GM12878 (cell line): ENCODE data around the gene CREB3. TPM values are rescaled to one million over a fixed set of nuclear protein-coding genes. Genes with fewer than 3 reads are reported as not detected.

ENCODE experiments used
- ATAC-seq: fragments of 200-7000 bp; cut with Tn5 transposase; 3 replicates; pipeline ENCODE4 v1.9.1; 2020; ENCODE audit warnings: mild to moderate bottlenecking, moderate library complexity
- BruUV-seq: library from RNA; stranded (reverse); fragments of 400-500 nt; replicated peaks from 2 replicates; lab custom pipeline; 2021; lab: Mats Ljungman, UMichigan
- CTCF ChIA-PET: fragments of 300-600 bp; sonication (Branson Sonifier 250); formaldehyde crosslinking; extraction: SDS; loops from one replicate; lab custom pipeline; 2021; ENCODE audit warnings: inconsistent platforms; lab: Yijun Ruan, JAX
- POLR2A ChIA-PET: fragments of 350-600 bp; formaldehyde crosslinking; extraction: SDS; loops from one replicate; lab custom pipeline; 2021; ENCODE audit warnings: inconsistent platforms; lab: Charles Lee
- RAD21 ChIA-PET: fragments of 300-600 bp; sonication (Branson Sonifier 250); formaldehyde crosslinking; loops from one replicate; lab custom pipeline; 2023; ENCODE audit warnings: antibody characterized with exemption; ENCODE audit not compliant: unreplicated experiment; lab: Charles Lee
- SMC1A ChIA-PET: fragments of 300-600 bp; sonication (Branson Sonifier 250); formaldehyde crosslinking; loops from one replicate; lab custom pipeline; 2023; ENCODE audit not compliant: unreplicated experiment, uncharacterized antibody; lab: Charles Lee
- DNase-seq: peaks from one replicate; pipeline ENCODE4 v3.0.0-alpha.2; 2011; ENCODE audit warnings: low read depth, low spot score
- FAIRE-seq: peaks from 3 replicates; lab custom pipeline; 2011; peaks lifted over from hg19 to GRCh38; lab: Jason Lieb, UNC
- H2AFZ ChIP-seq: 2 replicates; pipeline ENCODE4 v1.6.0; 2011; ENCODE audit warnings: low read depth, low read length, control low read depth; ENCODE audit not compliant: control insufficient read depth
- H3K27ac ChIP-seq: 2 replicates; pipeline ENCODE4 v1.5.1; 2011; ENCODE audit warnings: control low read depth; ENCODE audit not compliant: control insufficient read depth, insufficient read depth
- H3K27me3 ChIP-seq, 2 experiments: replicated peaks in 1 of 2; 2 replicates each; pipeline versions ENCODE4 v1.6.0 to v1.6.1; 2011; ENCODE audit warnings: low read length in 1 of 2; ENCODE audit not compliant: control insufficient read depth in 2 of 2, insufficient read depth in 2 of 2
- H3K36me3 ChIP-seq, 2 experiments: 2 replicates each; pipeline ENCODE4 v1.5.1; 2011; ENCODE audit warnings: low read length in 1 of 2; ENCODE audit not compliant: control insufficient read depth in 2 of 2, insufficient read depth in 2 of 2
- H3K4me1 ChIP-seq: 2 replicates; pipeline ENCODE4 v1.6.1; 2011; ENCODE audit warnings: mild to moderate bottlenecking, low read length, moderate library complexity, mixed read lengths; ENCODE audit not compliant: control insufficient read depth, insufficient read depth
- H3K4me2 ChIP-seq: 2 replicates; pipeline ENCODE4 v1.6.0; 2011; ENCODE audit warnings: control low read depth; ENCODE audit not compliant: control insufficient read depth, insufficient read depth
- H3K4me3 ChIP-seq: fragments of 200-600 bp; sonication (generic); 2 replicates; pipeline ENCODE4 v1.5.1; 2016
- H3K79me2 ChIP-seq: 2 replicates; pipeline ENCODE4 v1.6.0; 2011; ENCODE audit warnings: low read length; ENCODE audit not compliant: control insufficient read depth, insufficient read depth
- H3K9ac ChIP-seq: 2 replicates; pipeline ENCODE4 v1.8.0; 2011; ENCODE audit warnings: low read length, control low read depth, mixed read lengths; ENCODE audit not compliant: control insufficient read depth, insufficient read depth
- H3K9me3 ChIP-seq: replicated peaks from 3 replicates; pipeline ENCODE4 v1.5.1; 2011; ENCODE audit warnings: mild to moderate bottlenecking, low read length; ENCODE audit not compliant: control insufficient read depth, insufficient read depth
- H4K20me1 ChIP-seq: 2 replicates; pipeline ENCODE4 v1.6.0; 2011; ENCODE audit not compliant: control insufficient read depth, insufficient read depth
- CBX3 ChIP-seq: fragments of 200-600 bp; sonication (generic); IDR thresholded peaks from 2 replicates; pipeline ENCODE4 v1.6.1; 2016; ENCODE audit warnings: low read depth, borderline replicate concordance
- CBX5 ChIP-seq: sonication (generic); IDR thresholded peaks from 2 replicates; pipeline ENCODE4 v1.6.1; 2016; ENCODE audit warnings: low read depth, moderate library complexity, mild to moderate bottlenecking, inconsistent platforms
- CHD4 ChIP-seq: fragments of 200-600 bp; sonication (generic); IDR thresholded peaks from 2 replicates; pipeline ENCODE4 v1.6.1; 2016; ENCODE audit warnings: mild to moderate bottlenecking
- PAX5 ChIP-seq: IDR thresholded peaks from 2 replicates; pipeline ENCODE4 v1.6.1; 2011; ENCODE audit warnings: low read depth, low read length, borderline replicate concordance
- RAD21 ChIP-seq: IDR thresholded peaks from 2 replicates; pipeline ENCODE4 v1.6.1; 2011; ENCODE audit warnings: mild to moderate bottlenecking, low read depth, low read length, moderate library complexity; ENCODE audit not compliant: insufficient read depth
- RAD51 ChIP-seq: fragments of 450-650 bp; IDR thresholded peaks from 2 replicates; pipeline ENCODE4 v1.6.1; 2016; ENCODE audit warnings: moderate library complexity, mild to moderate bottlenecking, inconsistent platforms
- REST ChIP-seq: IDR thresholded peaks from 2 replicates; pipeline ENCODE4 v1.6.1; 2012; ENCODE audit warnings: mild to moderate bottlenecking, low read depth, low read length
- SMC3 ChIP-seq: IDR thresholded peaks from 2 replicates; pipeline ENCODE4 v1.6.1; 2011; ENCODE audit warnings: low read length, improper control_type of control experiment, borderline replicate concordance
- STAT3 ChIP-seq: IDR thresholded peaks from 2 replicates; pipeline ENCODE4 v1.6.1; 2011; ENCODE audit warnings: low read depth, low read length, improper control_type of control experiment
- ZNF622 ChIP-seq: fragments of 450-650 bp; IDR thresholded peaks from 2 replicates; pipeline ENCODE4 v1.6.1; 2017; ENCODE audit warnings: mild to moderate bottlenecking, inconsistent platforms
- WGBS: methylation state at CpG from one replicate; pipeline ENCODE4 v1.1.6; 2016; ENCODE audit warnings: low lambda C conversion rate; ENCODE audit not compliant: insufficient replicate concordance, insufficient coverage; ENCODE audit errors: missing lambda C conversion rate; 5-methylcytosine and 5-hydroxymethylcytosine counted together
- in situ Hi-C: fragments of 300-500 bp; cut with MboI; formaldehyde crosslinking; loops from 9 replicates; pipeline ENCODE4 v1.14.3; 2018; ENCODE audit warnings: mixed read lengths
- intact Hi-C: fragments of 100-400 bp; cut with micrococcal nuclease; formaldehyde crosslinking; loops from one replicate; pipeline ENCODE4 v1.14.2; 2022; ENCODE audit not compliant: unreplicated experiment
- polyA plus RNA-seq, 11 experiments: library from polyadenylated mRNA; depleted of rRNA in 4 of 11; unstranded in 6 of 11; stranded (reverse) in 5 of 11; fragments of >200 nt; fragmentation: Nextera tagmentation in 4 of 11; fragmentation: Illumina TruSeq in 1 of 11; extraction: Ambion mirVana in 4 of 11; extraction: Trizol in 1 of 11; gene quantifications; 1 replicate in 1 of 11; 2 replicates in 10 of 11; pipeline versions ENCODE4 v1.2.1 to v1.2.3, GENCODE V29; 2011 to 2016; ENCODE audit warnings: inconsistent platforms in 2 of 11, missing spikeins in 2 of 11, low read depth in 1 of 11
- total RNA-seq, 4 experiments: library from RNA; depleted of rRNA in 3 of 4; stranded (reverse); fragments of >200 nt in 3 of 4; fragmentation: Illumina TruSeq in 1 of 4; extraction: Trizol in 1 of 4; gene quantifications; 2 replicates each; pipeline versions ENCODE4 v1.2.1 to v1.2.3, GENCODE V29; 2013 to 2021
- TF ChIP-seq, protein P1 (sequence below): fragments of 450-650 bp; formaldehyde crosslinking; IDR thresholded peaks from 2 replicates; pipeline ENCODE4 v1.4.0; 2020; ENCODE audit warnings: mild to moderate bottlenecking, moderate library complexity

CREB3 gene
- total and polyA plus RNA-seq, 10 of the 15 experiments (the other 5 are each of a cell fraction or from before 2014, with no cell fraction given), result 9.8 to 38.9 (median 19.8) TPM

DNA sequence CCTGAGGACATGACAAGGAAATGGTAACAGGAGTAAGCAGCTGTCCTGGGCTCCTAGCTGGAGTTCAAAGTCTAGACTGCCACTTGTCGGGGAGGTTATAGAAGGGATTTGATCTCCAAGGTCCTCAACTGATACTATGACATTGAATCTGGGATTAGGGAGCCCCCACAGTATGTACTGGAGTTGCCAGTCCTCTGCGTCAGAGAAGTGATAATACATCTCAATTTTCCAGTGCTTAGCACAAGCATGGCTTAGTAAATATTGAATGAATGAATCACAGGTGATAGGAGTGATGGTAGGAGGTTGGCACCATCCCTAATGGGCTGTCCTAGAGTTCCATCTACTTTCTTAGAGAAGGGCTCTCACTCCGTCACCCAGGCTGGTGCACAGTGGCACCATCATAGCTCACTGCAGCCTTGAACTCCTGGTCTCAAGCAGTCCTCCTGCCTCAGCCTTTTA lies 36.5 kb upstream of the CREB3 start (continued):
- TF ChIP-seq REST (no peak), ZNF622 (no peak)

DNA sequence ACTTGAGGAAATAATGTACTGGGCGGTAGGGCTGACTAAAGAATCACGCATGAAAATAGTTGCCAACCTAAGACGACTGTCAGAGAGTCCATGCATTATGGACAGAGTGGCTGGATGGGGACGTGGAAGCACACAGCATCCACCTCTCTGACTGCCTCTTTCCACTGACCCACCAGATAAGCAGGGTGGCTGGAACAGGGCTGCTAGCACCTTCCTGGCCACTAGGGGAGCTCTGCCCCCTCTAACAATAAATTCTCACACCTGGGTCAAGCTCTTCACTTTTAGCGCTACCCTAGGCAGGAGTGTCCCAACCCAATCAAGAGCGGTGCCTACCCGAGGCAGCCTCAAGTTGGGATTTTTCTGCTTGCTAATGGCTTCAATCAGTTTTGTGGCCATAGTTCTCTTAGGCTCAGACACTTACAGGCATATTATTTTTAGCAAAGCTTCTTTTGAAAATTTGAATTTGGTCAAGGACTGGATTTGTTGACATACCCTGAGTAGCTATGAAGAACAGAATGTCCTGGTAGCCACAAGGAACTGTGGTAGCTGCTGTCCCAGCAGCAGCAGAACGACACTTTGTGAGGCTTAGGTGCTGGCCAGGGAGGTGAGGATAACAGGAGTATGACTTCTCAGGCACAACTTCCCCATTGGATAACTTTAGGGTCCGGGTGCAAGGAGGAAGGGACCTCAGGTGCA lies 35.8 kb upstream of the CREB3 start:
- no peaks in the 10 kb centered on the region for H3K27me3 ChIP-seq
- no peak overlapping the region for H3K4me2 ChIP-seq
- DNase-seq (no peak), ATAC-seq (peak; percentile 99), FAIRE-seq (peak; percentile 97)
- no peaks in the 10 kb centered on the region for H3K79me2 ChIP-seq
- H3K4me3 ChIP-seq, result no peak overlapping the region
- RAD21 ChIA-PET, result interaction anchor here (0.7 to 2.8 kb wide), 27 partner anchors 10 to 186 kb away, joined by 3 to 25 read pairs (median 5); partner anchors contain the start of genes ARHGEF39, CCDC107, CREB3 and RGP1
- in situ Hi-C loops (no loop called here), intact Hi-C loops (loop anchor here (1.0 kb wide), 2 partner anchors 33 to 92 kb away; no protein-coding TSS in a partner anchor)
- no peak overlapping the region for H3K9ac ChIP-seq
- peaks cover 32 to 48% of the 10 kb centered on the region in 2 experiments for H3K36me3 ChIP-seq
- H4K20me1 ChIP-seq, result no peaks in the 10 kb centered on the region
- H2AFZ ChIP-seq, result no peak overlapping the region
- WGBS, result 32% methylated on average over 9 of the region's 9 CpGs
- BruUV-seq, result no TSS peak
- CTCF ChIA-PET, result interaction anchor here (0.6 to 15.2 kb wide), 54 partner anchors 9 to 495 kb away, joined by 3 to 227 read pairs (median 6); partner anchors contain the start of genes ARHGEF39, CA9, CCDC107 and CREB3
- no peak overlapping the region for H3K27ac ChIP-seq
- no peaks in the 10 kb centered on the region for H3K4me1 ChIP-seq
- H3K9me3 ChIP-seq, result no peaks in the 10 kb centered on the region
- SMC1A ChIA-PET, result interaction anchor here (0.6 to 5.1 kb wide), 26 partner anchors 9 to 185 kb away, joined by 3 to 65 read pairs (median 4); partner anchors contain the start of genes ARHGEF39, CCDC107, GBA2 and HINT2
- POLR2A ChIA-PET, result interaction anchor here (1.0 to 2.2 kb wide), 9 partner anchors 8 to 51 kb away, joined by 3 to 11 read pairs (median 6); partner anchors contain the start of genes ARHGEF39 and TLN1
- TF ChIP-seq PAX5 (no peak), CHD4 (no peak), RAD51 (no peak), CBX3 (no peak), STAT3 (no peak), RAD21 (peak; percentile 61), CBX5 (no peak), SMC3 (peak; percentile 56)
- TF ChIP-seq, protein P1, sequence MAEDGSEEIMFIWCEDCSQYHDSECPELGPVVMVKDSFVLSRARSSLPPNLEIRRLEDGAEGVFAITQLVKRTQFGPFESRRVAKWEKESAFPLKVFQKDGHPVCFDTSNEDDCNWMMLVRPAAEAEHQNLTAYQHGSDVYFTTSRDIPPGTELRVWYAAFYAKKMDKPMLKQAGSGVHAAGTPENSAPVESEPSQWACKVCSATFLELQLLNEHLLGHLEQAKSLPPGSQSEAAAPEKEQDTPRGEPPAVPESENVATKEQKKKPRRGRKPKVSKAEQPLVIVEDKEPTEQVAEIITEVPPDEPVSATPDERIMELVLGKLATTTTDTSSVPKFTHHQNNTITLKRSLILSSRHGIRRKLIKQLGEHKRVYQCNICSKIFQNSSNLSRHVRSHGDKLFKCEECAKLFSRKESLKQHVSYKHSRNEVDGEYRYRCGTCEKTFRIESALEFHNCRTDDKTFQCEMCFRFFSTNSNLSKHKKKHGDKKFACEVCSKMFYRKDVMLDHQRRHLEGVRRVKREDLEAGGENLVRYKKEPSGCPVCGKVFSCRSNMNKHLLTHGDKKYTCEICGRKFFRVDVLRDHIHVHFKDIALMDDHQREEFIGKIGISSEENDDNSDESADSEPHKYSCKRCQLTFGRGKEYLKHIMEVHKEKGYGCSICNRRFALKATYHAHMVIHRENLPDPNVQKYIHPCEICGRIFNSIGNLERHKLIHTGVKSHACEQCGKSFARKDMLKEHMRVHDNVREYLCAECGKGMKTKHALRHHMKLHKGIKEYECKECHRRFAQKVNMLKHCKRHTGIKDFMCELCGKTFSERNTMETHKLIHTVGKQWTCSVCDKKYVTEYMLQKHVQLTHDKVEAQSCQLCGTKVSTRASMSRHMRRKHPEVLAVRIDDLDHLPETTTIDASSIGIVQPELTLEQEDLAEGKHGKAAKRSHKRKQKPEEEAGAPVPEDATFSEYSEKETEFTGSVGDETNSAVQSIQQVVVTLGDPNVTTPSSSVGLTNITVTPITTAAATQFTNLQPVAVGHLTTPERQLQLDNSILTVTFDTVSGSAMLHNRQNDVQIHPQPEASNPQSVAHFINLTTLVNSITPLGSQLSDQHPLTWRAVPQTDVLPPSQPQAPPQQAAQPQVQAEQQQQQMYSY (CRISPR knock-in tag), result 0 out of 2 replicates have a peak, but pooled peaks have one; percentile 21
